ENCODE data around the gene GNAZ.

The GNAZ gene

GRCh38 chr22:23144932-23145877, 74.9 kb downstream of the GNAZ start, which contains the start of gene RAB36:
Gene RAB36, plus strand, starts transcription at chr22:23145477. Its CDS starts 1,140 bp downstream, at chr22:23146617.
- Histone ChIP-seq H3K4me1 (ENCODE audit: insufficient read depth, poor library complexity, severe bottlenecking) (peaks cover 4% of the 10 kb centered on the region), H3K4me3 (ENCODE audit: severe bottlenecking) (peak within 1 kb of the TSS; percentile 35), H3K27ac (ENCODE audit: poor library complexity, severe bottlenecking) (no peak within 1 kb of the TSS), H3K27me3 (ENCODE audit: insufficient read depth, poor library complexity, severe bottlenecking) (no peaks in the 10 kb centered on the region), H3K9me3 (ENCODE audit: severe bottlenecking) (peaks cover 4% of the 10 kb centered on the region), H3K36me3 (ENCODE audit: low read depth) (no peaks in the 10 kb centered on the region)
- DNase-seq (ENCODE audit: low spot score) (peak; percentile 100), ATAC-seq (ENCODE audit: low read depth) (peak; percentile 88)
- TF ChIP-seq CTCF (IDR thresholded peaks at IDR 0.05; ENCODE audit: poor library complexity, severe bottlenecking), result no peak

- H3K27me3 ChIP-seq (ENCODE audit: insufficient read depth, poor library complexity, severe bottlenecking), result no peaks in the 10 kb centered on the region
- H3K4me3 ChIP-seq (ENCODE audit: severe bottlenecking), result peak overlapping the region; percentile 35
- H3K27ac ChIP-seq (ENCODE audit: poor library complexity, severe bottlenecking), result no peak overlapping the region
- H3K9me3 ChIP-seq (ENCODE audit: severe bottlenecking), result peaks cover 4% of the 10 kb centered on the region
- DNase-seq (ENCODE audit: low spot score) (no peak), ATAC-seq (ENCODE audit: low read depth) (no peak)
- peaks cover 4% of the 10 kb centered on the region for H3K4me1 ChIP-seq (ENCODE audit: insufficient read depth, poor library complexity, severe bottlenecking)
- TF ChIP-seq CTCF (IDR thresholded peaks at IDR 0.05; ENCODE audit: poor library complexity, severe bottlenecking), result no peak
- no peaks in the 10 kb centered on the region for H3K36me3 ChIP-seq (ENCODE audit: low read depth)
These were observed 75.7 kb downstream of the GNAZ start for GRCh38 chr22:23145878-23146470.

GRCh38 chr22:23146478-23147205, 76.3 kb downstream of the GNAZ start:
- DNase-seq (ENCODE audit: low spot score), result no peak
- Histone ChIP-seq H3K27ac (ENCODE audit: poor library complexity, severe bottlenecking) (no peak overlapping the region), H3K4me1 (ENCODE audit: insufficient read depth, poor library complexity, severe bottlenecking) (peaks cover 4% of the 10 kb centered on the region), H3K9me3 (ENCODE audit: severe bottlenecking) (peaks cover 4% of the 10 kb centered on the region), H3K27me3 (ENCODE audit: insufficient read depth, poor library complexity, severe bottlenecking) (no peaks in the 10 kb centered on the region), H3K36me3 (ENCODE audit: low read depth) (no peaks in the 10 kb centered on the region), H3K4me3 (ENCODE audit: severe bottlenecking) (no peak overlapping the region)
- ATAC-seq (ENCODE audit: low read depth), result no peak
- no peak for TF ChIP-seq CTCF (IDR thresholded peaks at IDR 0.05; ENCODE audit: poor library complexity, severe bottlenecking)

GRCh38 chr22:23147617-23148387, 77.5 kb downstream of the GNAZ start:
- Histone ChIP-seq H3K4me3 (ENCODE audit: severe bottlenecking) (no peak overlapping the region), H3K4me1 (ENCODE audit: insufficient read depth, poor library complexity, severe bottlenecking) (peaks cover 8% of the 10 kb centered on the region)

More at GRCh38 chr22:23147617-23148387, 77.5 kb downstream of the GNAZ start:
- H3K27me3 ChIP-seq (ENCODE audit: insufficient read depth, poor library complexity, severe bottlenecking), result no peaks in the 10 kb centered on the region
- no peak for TF ChIP-seq CTCF (IDR thresholded peaks at IDR 0.05; ENCODE audit: poor library complexity, severe bottlenecking)
- H3K27ac ChIP-seq (ENCODE audit: poor library complexity, severe bottlenecking), result no peak overlapping the region
- no peaks in the 10 kb centered on the region for H3K36me3 ChIP-seq (ENCODE audit: low read depth)
- H3K9me3 ChIP-seq (ENCODE audit: severe bottlenecking), result peaks cover 4% of the 10 kb centered on the region
- no peak for DNase-seq (ENCODE audit: low spot score)
- peak; percentile 8; the same call in 1 of the 3 replicates for ATAC-seq (ENCODE audit: low read depth)

Data from RWPE2 (cell line).